ENCODE data around the gene SP3.

Gene SP3

DNA sequence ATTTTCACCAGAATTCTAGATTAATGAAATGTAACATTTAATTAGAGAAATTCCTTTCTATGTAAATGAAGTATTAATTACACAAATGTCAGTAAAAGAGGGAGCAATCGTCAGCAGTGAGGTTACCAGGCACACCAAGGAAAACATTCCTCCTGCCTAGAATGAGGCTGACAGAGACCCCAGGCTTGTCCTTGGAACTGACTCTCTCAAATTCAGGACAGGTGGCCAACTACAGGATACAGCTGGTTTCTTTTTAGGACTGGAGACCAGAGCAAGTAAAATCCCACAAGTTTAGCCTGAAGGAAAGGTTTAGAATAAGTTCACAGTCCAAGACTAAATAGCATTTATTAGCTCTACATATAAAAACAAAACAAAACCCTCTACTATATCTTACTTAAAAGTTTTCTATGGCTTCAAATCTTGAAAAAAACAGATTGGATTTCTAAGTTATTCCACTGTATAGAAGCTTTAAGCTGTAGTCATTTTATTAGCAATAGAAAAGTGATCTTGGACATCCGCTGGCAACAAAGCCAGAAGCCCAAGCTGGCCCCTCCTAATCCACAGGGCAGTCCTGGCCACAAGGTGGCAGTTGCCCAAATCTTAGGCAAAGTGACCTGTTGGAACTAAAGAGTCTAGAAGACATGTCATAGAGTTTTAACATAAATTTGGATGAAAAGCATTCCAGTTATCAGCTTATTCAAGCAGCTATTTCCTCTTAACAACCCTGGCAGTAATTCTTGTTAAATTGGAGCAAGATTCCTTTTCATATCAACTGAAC, 81.0 kb downstream of the SP3 start:
- no peak for FAIRE-seq

DNA sequence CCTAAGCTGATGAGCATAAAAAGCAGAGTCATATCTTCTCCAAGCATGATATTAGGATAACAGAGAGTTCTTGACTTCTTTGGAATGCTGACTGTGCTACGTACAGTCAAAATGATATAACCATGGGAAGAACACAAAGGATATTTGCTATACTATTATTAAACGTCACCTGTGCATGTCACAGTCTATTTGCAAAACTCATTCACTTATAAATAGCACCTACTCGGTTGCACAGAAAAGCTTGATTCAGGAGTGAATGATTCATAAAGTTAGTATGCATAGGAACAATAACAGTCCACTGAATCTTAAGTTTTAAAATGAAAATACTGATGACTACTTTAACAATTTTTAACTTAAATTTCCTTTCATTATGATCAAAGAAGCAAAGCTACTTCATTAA, 83.3 kb downstream of the SP3 start:
- no peak for FAIRE-seq

DNA sequence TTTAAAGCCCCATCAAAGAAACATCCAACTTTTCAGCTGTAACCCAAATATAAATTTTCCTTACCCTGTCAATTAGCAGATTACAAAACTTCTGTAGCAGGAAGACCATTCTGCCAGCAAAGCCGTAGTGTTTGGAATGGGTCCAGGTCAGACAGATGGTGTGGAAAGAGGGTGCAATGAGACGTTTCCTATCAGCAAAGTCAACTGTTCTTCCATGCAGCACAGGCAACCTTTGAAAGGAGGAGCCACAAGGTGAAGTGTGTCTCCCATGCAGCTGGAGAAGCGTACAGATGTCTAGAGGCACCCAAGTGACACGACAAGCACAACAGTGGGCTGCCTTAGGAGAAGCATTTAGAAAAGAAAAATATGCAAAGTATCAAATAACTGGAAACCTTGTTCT, 83.7 kb downstream of the SP3 start:
- no peak for FAIRE-seq

DNA sequence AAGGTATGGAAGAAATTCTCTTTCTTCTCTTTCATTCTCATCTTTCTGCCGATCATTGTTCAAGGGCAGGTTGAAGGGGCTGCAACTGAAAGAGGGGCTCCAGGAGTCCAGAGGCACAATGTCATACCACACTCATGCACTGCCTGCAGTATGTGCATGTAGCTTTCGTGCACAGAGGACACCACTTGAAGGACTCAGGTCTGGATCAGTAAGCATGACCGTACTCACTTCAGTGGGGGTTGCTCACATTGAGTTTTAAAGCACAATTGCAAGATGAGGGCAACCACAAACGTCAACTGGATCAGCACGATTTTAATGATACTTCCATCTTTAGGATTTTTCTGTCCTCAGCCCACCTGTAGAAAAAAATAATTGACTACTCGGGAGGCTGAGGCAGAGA, 84.6 kb downstream of the SP3 start:
- no peak for FAIRE-seq

DNA sequence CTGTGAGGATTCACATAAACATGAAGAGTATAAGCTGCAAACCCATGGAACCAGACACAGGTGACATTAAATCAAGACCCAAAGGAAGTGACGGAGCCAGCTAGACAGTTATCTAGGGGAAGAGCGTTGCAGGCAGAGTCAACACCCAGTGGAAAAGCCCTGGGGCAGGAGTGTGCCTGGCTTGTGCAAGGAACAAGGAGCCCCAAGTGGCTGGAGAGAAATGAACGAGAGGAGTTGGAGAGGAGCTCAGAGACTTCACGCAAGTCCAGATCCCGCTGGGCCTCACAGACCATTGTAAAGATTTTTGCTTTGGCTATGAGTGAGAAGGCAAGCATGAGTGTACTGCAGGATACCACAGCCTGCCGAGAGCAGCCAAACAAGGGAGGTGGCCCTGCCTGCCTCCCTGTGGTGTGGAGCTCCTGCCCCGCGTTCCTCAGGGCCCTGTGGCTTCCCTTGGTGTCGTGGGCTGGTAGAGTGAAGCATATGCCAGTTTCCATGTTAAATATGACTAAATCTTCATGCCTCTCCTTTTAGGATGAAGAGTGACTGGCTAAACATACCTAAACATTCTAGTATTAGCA, 88.2 kb downstream of the SP3 start:
- no peak for FAIRE-seq

DNA sequence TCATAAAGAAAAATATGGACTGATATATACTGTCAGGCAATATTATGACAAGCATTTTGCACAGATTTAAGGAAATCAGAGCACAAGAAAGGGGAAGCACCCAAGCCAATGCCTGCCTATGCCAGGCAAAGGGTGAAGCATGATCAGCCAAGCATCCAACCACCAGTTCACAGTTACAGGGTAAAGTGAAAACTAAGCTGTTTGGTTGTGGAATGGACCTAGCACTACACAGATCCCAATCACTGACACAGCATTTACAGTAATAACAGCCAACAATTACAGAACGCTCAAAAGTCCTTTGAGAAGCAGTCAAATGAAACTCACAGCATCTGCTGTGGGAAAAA, 90.3 kb downstream of the SP3 start:
- FAIRE-seq: no peak

DNA sequence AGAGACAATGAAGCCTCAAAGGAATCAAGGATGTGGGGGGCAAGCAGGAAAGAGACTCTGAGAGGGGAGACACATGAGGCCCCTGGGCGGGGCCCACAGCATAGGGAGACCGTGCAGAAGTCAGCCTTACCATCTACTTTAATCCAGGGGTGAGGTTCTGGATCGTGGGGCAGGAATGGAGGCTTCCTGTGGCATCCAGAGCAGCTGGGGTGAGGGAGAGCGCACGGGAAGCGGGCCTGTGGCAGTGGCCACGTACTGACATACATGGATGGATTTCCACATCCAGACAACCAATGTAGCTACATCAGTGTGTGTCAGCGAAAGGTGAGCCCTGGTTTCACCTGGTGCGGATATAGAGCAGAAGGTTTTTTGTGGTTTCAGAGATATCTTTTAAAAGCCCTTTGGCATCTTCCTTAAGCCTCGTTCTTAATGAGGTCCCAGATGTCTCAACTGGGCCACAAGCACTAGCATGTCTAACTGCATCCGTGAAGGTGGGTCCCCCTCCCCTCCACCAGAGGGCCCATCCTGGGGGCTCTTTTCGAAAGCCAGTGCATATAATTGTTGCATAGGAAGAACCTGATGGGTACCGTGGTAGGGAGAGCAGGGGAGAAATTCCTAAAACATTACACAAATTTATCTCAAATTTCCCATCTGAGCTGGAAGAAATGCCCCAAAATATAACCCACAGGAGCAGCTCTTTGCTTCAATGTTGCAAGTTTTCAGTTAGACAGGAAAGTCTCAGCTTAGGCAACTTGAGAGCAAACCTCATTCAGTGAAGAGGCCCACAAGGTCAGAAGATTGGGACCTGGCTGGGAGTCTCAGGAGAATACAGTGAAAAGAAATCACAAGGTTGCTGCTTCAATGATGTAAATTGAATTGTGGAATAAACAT, 90.9 kb downstream of the SP3 start:
- FAIRE-seq: no peak

DNA sequence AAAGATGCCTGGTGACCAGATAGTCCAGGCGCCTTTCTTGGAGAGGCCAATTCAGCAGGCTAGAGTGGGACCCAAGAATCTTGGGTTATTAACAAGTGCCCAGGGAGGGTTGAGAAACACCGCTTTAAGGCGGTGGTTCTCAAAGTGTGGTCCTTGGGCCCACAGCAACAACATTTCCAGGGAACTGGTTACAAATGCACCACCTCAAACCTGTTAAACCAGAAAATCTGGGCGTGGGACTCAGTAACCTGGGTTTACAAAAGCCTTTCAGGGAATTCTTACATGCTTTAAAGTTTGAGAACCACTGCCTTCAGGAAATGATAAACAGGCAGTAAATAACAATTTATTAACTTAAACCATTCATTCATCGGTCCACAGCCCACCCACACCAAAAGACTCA, 92.5 kb downstream of the SP3 start:
- no peak for FAIRE-seq

DNA sequence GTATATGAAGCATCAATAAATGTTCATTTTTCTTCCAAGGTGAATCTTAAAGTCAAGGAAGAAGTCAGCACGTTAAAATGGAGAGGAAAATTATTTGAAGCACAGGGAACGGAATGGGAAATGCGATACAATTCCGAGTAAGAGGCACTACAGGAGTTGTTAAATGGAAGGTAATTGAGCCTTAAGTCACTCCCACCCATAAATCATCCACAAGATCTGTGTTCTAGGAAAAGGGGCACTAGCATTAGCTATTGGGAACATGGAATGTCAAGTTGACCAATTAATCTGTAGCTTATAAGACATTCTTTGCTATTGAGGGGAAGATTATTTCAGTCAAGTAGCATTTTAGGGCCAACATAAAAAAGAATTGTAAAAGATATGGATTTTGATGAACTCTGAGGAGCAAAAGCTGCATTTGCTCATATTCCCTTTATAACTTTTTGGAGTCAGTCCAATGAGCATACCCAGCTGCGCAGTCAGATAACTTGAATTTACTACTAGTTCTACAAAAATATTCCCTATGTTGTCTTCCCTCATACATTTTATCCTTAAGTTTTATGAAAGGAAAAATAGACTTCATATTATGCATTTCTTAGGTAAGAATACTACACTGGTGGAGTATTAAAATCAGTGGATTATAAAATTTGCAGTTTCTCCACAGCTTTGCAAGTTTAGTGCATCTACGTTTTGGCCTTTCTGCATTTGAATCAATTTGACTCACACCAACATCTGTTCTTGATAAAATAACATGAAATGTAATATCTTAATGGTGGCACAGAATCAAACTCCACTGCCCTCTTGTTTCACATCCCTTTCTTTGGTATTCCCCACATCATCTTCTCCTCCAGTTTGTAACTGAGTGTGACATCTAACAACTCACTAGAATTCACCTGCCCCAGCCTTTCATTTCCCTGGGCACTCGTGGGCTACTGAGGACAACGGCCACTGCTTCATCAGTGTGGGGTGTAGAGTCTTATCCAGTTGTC, 95.6 kb downstream of the SP3 start:
- FAIRE-seq: no peak

DNA sequence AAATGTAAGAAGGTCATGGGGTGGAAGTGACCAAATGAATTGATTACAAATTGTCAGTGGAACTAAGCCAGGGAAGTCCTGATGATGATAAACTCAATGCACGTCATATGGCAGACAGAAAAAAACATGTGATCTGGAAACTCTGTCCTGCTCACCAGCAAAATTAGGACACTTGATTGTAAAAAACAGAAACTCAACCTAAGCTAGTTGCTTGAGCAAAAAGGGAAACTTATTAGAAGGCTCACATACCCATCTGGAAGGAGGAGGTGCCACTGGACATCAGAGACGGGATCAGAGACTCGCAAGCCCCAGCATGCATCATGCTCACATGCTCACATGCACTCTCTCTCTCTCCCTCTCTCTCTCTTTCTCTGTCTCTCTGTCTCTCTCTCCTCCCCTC, 96.8 kb downstream of the SP3 start:
- FAIRE-seq: no peak

DNA sequence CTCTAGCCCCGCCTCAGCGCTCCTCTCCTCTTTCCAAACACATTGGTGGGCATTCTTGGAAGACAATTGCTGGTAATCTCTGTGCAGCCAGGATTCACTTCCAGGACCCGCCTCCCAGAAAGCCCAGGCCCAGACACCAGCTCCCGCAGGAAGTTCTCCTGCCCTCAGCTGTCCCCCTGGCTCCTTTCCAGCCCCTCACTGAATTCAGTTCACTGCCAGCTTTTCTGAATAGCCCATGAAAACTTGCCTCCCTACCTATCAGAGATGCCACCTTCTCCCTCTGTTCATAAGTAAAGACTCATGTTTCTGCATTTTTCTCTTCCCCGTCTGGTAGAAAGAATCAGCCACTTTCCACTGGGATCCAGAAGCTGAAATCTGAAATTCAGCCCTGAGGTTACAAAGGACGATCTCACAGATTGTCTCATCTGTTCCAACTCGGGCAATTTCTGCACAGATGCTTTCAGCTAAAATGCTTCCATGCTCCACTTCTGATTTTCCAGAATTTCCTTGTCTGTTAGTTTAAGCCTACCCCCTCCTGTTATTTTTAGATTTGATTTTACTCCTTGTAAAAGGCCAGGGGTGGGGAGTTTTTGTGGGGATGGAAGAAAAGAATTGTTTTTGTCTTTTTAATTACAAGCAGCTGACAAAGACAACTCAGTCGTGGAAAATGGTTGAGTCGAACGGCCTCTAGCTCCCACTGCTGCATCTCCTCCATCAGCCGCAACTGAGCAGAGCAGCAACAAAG, 98.1 kb downstream of the SP3 start:
- FAIRE-seq: peak; percentile 91

DNA sequence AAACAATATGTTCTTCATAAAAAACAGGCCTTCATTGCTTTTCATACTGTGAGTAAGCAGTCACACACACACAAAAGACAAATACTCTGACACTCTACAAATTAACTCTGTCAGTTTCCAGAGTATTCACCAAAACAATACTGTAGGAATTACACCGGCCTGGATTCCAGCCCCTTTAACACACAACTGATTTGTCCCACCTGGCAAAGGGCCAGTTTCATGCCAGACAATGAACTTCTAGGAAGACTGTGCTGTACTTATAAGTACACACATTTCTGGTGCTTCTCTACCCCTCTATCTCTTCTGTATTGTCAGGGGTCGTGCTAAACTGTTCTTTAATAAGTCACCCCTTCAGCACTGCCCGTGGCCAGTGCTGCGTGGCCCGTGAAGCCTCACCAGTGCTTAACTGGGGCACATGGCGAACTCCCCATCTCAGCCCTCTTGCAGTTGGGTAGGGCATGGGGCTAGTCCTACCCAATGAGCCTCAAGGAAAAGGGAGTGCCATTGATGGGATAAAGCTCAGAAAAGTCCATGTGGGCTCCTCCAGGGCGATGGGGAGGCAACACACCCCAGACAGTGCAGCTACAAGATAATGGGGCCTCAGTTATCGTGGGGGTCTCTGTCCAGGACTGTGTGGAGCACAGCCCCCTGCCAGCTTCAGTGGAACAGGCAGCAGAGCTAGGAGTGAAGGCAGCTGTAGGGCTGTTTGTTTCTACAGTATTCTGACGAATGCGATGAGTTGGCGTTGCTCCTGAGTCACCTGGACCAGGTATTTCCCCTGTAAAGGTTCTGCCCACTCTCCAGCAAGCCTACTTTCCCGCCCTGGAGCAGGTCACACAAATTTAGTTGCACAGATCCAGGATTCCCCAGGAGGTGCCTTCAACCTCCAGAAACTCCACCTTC, 99.0 kb downstream of the SP3 start:
- FAIRE-seq: no peak

DNA sequence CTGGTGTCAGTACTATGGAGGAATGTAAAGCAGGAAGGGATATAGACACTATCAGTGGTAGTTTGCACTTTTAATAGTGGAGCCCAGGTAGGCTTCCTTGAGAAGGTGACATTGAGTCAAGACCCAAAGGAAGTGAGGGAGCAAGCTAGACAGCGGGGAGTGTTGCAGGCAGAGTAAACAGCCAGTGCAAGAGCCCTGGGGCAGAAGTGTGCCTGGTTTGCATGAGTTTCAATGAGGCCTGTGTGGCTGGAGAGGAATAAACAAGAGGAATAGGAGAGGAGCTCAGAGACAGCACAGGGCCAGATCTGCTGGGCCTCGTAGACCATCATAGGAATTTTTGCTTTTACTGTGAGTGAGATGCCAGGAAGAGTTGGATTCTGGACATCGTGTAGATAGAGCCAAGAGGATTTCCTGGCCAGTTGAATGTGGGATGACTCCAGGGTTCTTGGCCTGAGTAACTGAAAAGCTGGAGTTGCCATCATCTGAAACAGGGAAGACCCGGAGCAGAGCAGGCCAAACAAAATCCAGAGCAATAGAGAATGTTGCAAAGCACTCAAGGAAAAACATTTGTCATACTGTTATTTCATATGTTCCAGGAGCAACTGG, 102.5 kb downstream of the SP3 start:
- no peak for FAIRE-seq

DNA sequence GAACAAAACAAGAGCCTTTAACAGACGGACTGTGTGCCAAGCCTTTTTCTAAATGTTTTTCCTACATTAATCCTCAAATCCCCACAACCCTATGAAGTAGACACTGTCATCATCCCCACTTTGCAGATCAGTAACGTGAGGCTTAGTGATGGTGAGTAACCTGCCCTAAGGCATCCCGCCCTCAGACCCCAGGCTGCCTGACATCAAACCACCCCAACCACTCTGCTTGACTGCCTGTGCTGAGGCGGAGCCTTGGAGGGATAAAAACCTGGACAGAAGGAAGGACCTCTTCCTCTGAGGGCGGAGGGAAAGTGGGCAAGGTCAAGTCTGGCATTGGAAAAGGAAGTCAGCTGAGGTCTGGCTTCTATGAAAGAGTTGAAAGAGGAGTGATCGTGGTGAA, 104.6 kb downstream of the SP3 start:
- FAIRE-seq: no peak

DNA sequence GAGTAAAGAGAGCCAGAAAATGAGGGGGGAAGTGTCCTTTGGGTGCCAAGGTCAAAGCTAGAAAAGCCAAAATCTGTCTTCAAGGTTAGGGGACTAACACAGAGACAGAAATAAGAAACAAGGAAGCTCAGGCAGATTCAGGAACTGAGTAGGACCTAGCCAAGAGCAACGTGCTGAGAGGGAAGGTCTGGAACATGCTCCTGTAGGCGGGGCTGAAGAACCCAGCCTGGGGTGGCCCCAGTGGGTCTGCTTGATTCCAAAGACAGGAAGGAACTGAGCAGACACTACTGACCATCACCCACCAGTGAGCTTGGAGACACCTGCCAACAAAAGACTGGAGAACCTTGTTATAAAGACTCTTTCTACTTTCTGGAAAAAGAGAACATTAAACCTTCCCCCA, 105.1 kb downstream of the SP3 start:
- FAIRE-seq: no peak

DNA sequence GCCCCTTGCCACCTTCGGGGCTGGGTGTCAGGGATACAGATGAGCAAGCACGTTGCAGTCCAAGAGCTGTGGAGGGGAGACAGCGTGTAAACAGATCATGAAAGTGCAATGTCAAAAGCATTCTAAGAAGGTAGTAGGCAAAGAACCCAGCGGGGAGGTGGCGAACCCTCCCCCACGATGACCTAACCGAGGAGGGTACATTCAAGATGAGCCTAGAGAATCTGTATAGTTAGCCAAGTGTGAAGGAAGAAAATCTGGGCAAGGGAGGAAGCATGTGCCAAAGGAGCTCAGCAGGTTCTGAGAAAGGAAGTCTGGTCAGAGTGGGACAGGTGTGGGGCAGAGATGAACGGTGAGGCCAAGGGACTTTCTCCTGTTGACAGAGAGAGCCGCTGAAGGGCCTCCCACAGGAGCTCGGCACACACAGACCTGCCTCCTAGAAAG, 106.9 kb downstream of the SP3 start:
- no peak for FAIRE-seq

Measured in endometrium (tissue), 2 donors.